ENCODE data around the gene C1orf53.

GRCh38 chr1:197857477-197857876 lies 45.0 kb upstream of the C1orf53 start:
- TF ChIP-seq EZH2 (IDR thresholded peaks at IDR 0.05; ENCODE audit: low read depth) (no peak), CTCF (conservative IDR thresholded peaks at IDR 0.05) (no peak)
